Right cardiac atrium (tissue), 5 donors: Measurements from ENCODE around the gene MARS1. TPM values are rescaled to one million over a fixed set of nuclear protein-coding genes. Genes with fewer than 3 reads are reported as not detected.
A peak's percentile ranks its signal among the peaks of the same experiment; 100 is the strongest.

Experiments used
- ATAC-seq, 2 donors: fragments of 200-7000 bp; cut with Tn5 transposase; one replicate each; pipeline versions ENCODE4 v1.8.0 to v1.9.1; 2020; ENCODE audit warnings: moderate library complexity in 2 of 2, mild to moderate bottlenecking in 1 of 2
- DNase-seq, 3 donors: peaks; one replicate each; pipeline ENCODE4 v3.0.0-alpha.2; 2020
- H3K27ac ChIP-seq: one replicate; pipeline ENCODE4 v1.5.1; 2013; ENCODE audit warnings: mild to moderate bottlenecking, low read length, control low read depth, moderate library complexity
- H3K27me3 ChIP-seq: one replicate; pipeline ENCODE4 v1.6.1; 2013; ENCODE audit not compliant: control insufficient read depth, insufficient read depth
- H3K4me1 ChIP-seq: one replicate; pipeline ENCODE4 v1.6.1; 2013; ENCODE audit warnings: low read length; ENCODE audit not compliant: control insufficient read depth, insufficient read depth
- H3K4me3 ChIP-seq: one replicate; pipeline ENCODE4 v1.5.1; 2013; ENCODE audit warnings: low read length, control low read depth
- H3K9me3 ChIP-seq: one replicate; pipeline ENCODE4 v1.6.1; 2013; ENCODE audit warnings: low read length; ENCODE audit not compliant: control insufficient read depth
- WGBS: extraction: QIAGEN DNeasy Blood & Tissue Kit; methylation state at CpG from one replicate; pipeline ENCODE4 v1.1.7; 2013; 5-methylcytosine and 5-hydroxymethylcytosine counted together
- intact Hi-C, 4 donors: fragments of 100-400 bp; cut with DNase I; formaldehyde crosslinking; loops; one replicate each; pipeline versions ENCODE4 v1.11.0 to v1.14.0; 2022 to 2023
- polyA plus RNA-seq: library from polyadenylated mRNA; stranded (reverse); fragments of 200-250 nt; gene quantifications from one replicate; pipeline ENCODE4 v1.2.3, GENCODE V29; 2013
- total RNA-seq, 4 donors: library from RNA; stranded (reverse); fragmentation: NEBNext Ultra II Directional; extraction: Animal tissue kit (Norgen Biotek cat#: 25700); gene quantifications; one replicate each; pipeline ENCODE4 v1.2.1, GENCODE V29; 2021
- donor health status: healthy with polysubstance abuse.
- donor health status: DM: no; HTN: yes; CAD: no.
- donor health status: DM: no; HTN: no; CAD: no.
- donor health status: DM: no; HTN: yes; CAD: no; lungs with severe emphysema.
- donor health status: DM: yes; HTN: yes; CAD: no.

MARS1 gene
- total and polyA plus RNA-seq, 5 donors = 54.9 to 89.8 (median 70.0) TPM

- peaks cover 11% of the 10 kb centered on the region for H3K4me1 ChIP-seq
Measured at GRCh38 chr12:57518920-57519795, 31.3 kb downstream of the MARS1 start.

GRCh38 chr12:57519796-57520052 lies 31.9 kb downstream of the MARS1 start:
- Histone ChIP-seq H3K27ac (peak overlapping the region; percentile 94), H3K27me3 (no peaks in the 10 kb centered on the region), H3K4me1 (peaks cover 12% of the 10 kb centered on the region), H3K9me3 (no peaks in the 10 kb centered on the region), H3K4me3 (peak overlapping the region; percentile 72)
- ATAC-seq = no peak
- DNase-seq = no peak
- intact Hi-C loops = no loop called here
- under 1% methylated on average over 8 of the region's 8 CpGs for WGBS

More at GRCh38 chr12:57518920-57519795, 31.3 kb downstream of the MARS1 start:
- Histone ChIP-seq H3K27ac (peak overlapping the region; percentile 94), H3K27me3 (no peaks in the 10 kb centered on the region), H3K9me3 (no peaks in the 10 kb centered on the region), H3K4me3 (peak overlapping the region; percentile 72)
- intact Hi-C loops = no loop called here
- 23% methylated on average over 7 of the region's 7 CpGs for WGBS
- peak; percentile 64 to 67 (median 64) for DNase-seq
- ATAC-seq = peak in 1 of 2 donors; percentile 0

- Histone ChIP-seq H3K9me3 (no peaks in the 10 kb centered on the region), H3K4me1 (peaks cover 12% of the 10 kb centered on the region), H3K4me3 (peak within 1 kb of the TSS; percentile 72), H3K27me3 (no peaks in the 10 kb centered on the region), H3K27ac (peak within 1 kb of the TSS; percentile 94)
- intact Hi-C loops = no loop called here
- DNase-seq (peak; percentile 100), ATAC-seq (peak; percentile 89)
- under 1% methylated on average over 52 of the region's 52 CpGs for WGBS
Measured at GRCh38 chr12:57520053-57520818, 32.4 kb downstream of the MARS1 start, which contains the start of gene DDIT3. Gene DDIT3 (minus strand): TSS chr12:57520514. CDS start chr12:57517406, 3,108 bp downstream.

GRCh38 chr12:57521525-57522010 lies 33.7 kb downstream of the MARS1 start:
- peak; percentile 57 to 78 (median 74) for DNase-seq
- Histone ChIP-seq H3K4me3 (peak overlapping the region; percentile 91), H3K27ac (peak overlapping the region; percentile 90), H3K4me1 (peaks cover 12% of the 10 kb centered on the region), H3K9me3 (no peaks in the 10 kb centered on the region), H3K27me3 (no peaks in the 10 kb centered on the region)
- WGBS = 34% methylated on average over 17 of the region's 17 CpGs
- intact Hi-C loops = no loop called here
- ATAC-seq = no peak

GRCh38 chr12:57522011-57522886 lies 34.4 kb downstream of the MARS1 start, which contains the start of gene MBD6:
Gene MBD6 (plus strand): TSS chr12:57522824. CDS start chr12:57524304, 1,480 bp downstream.
- ATAC-seq = peak; percentile 43 to 46
- intact Hi-C loops = no loop called here

GRCh38 chr12:57522887-57523705 lies 35.2 kb downstream of the MARS1 start:
- ATAC-seq = peak in 1 of 2 donors; percentile 1
- under 1% methylated on average over 38 of the region's 38 CpGs for WGBS
- Histone ChIP-seq H3K4me3 (peak overlapping the region; percentile 91), H3K27me3 (no peaks in the 10 kb centered on the region), H3K4me1 (peaks cover 10% of the 10 kb centered on the region), H3K27ac (peak overlapping the region; percentile 90), H3K9me3 (no peaks in the 10 kb centered on the region)
- peak; percentile 70 to 88 (median 84) for DNase-seq
- intact Hi-C loops = no loop called here

More at GRCh38 chr12:57522011-57522886, 34.4 kb downstream of the MARS1 start, which contains the start of gene MBD6:
- no peaks in the 10 kb centered on the region for H3K27me3 ChIP-seq
- peak; percentile 93 to 97 (median 97) for DNase-seq
- H3K4me1 ChIP-seq = peaks cover 12% of the 10 kb centered on the region
- H3K27ac ChIP-seq = peak within 1 kb of the TSS; percentile 90
- under 1% methylated on average over 57 of the region's 57 CpGs for WGBS
- H3K4me3 ChIP-seq = peak within 1 kb of the TSS; percentile 91
- no peaks in the 10 kb centered on the region for H3K9me3 ChIP-seq

- peaks cover 10% of the 10 kb centered on the region for H3K4me1 ChIP-seq
- DNase-seq (no peak), ATAC-seq (no peak)
- no peaks in the 10 kb centered on the region for H3K27me3 ChIP-seq
- intact Hi-C loops = no loop called here
- H3K9me3 ChIP-seq = no peaks in the 10 kb centered on the region
- 61% methylated on average over 14 of the region's 14 CpGs for WGBS
- peak overlapping the region; percentile 91 for H3K4me3 ChIP-seq
- peak overlapping the region; percentile 65 for H3K27ac ChIP-seq
Measured at GRCh38 chr12:57523706-57524614, 36.1 kb downstream of the MARS1 start.

- ATAC-seq = no peak
- peak in 1 of 3 donors; percentile 71 for DNase-seq
- no peaks in the 10 kb centered on the region for H3K9me3 ChIP-seq
- no peaks in the 10 kb centered on the region for H3K27me3 ChIP-seq
- peaks cover 10% of the 10 kb centered on the region for H3K4me1 ChIP-seq
- no peak overlapping the region for H3K27ac ChIP-seq
- WGBS = 64% methylated on average over 11 of the region's 11 CpGs
- intact Hi-C loops = no loop called here
- no peak overlapping the region for H3K4me3 ChIP-seq
Measured at GRCh38 chr12:57524814-57525614, 37.1 kb downstream of the MARS1 start.
